Measurements from ENCODE around the gene PKD2.

PKD2 gene

DNA sequence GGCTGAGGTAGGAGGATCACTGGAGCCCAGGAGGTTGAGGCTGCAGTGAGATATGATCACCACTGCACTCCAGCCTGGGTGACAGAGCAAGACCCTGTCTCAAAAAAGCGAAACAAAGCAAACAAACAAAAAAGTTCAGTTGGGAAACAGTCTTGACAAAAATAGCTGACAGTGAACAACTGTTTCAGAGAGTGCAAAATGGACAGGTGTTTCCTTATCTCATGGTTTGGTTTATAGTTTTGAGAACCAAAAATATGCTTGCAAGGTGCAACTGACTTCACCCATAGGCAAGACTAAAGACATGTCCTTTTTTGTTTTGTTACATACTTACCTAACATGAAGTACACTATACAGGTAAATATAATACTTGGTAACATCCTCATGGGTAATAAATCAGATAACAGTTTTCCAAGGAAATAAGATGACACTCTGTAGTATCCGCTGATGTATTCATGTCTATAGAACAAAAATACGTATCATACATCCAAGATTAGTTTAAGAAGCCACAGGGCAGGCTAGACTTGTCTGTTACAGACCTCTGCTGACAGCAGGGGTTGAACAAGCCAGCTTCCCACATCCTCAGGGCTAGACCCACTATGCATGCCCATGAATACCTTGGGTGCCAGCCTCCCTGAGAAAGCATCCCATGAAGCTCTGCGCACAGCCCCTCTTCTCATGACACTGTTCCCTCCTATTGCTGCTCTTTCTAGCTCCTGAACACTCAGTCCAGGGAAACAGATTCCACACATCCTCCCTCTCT, 91.7 kb downstream of the PKD2 start:
- TF ChIP-seq, protein P1, sequence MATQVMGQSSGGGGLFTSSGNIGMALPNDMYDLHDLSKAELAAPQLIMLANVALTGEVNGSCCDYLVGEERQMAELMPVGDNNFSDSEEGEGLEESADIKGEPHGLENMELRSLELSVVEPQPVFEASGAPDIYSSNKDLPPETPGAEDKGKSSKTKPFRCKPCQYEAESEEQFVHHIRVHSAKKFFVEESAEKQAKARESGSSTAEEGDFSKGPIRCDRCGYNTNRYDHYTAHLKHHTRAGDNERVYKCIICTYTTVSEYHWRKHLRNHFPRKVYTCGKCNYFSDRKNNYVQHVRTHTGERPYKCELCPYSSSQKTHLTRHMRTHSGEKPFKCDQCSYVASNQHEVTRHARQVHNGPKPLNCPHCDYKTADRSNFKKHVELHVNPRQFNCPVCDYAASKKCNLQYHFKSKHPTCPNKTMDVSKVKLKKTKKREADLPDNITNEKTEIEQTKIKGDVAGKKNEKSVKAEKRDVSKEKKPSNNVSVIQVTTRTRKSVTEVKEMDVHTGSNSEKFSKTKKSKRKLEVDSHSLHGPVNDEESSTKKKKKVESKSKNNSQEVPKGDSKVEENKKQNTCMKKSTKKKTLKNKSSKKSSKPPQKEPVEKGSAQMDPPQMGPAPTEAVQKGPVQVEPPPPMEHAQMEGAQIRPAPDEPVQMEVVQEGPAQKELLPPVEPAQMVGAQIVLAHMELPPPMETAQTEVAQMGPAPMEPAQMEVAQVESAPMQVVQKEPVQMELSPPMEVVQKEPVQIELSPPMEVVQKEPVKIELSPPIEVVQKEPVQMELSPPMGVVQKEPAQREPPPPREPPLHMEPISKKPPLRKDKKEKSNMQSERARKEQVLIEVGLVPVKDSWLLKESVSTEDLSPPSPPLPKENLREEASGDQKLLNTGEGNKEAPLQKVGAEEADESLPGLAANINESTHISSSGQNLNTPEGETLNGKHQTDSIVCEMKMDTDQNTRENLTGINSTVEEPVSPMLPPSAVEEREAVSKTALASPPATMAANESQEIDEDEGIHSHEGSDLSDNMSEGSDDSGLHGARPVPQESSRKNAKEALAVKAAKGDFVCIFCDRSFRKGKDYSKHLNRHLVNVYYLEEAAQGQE (IDR thresholded peaks at IDR 0.05; ENCODE audit: insufficient read depth in 1 of 2, low read depth in 2 of 2, low read length in 2 of 2), result no peak
- TF ChIP-seq TAF1 (IDR thresholded peaks at IDR 0.05; ENCODE audit: borderline replicate concordance, insufficient read depth, low read length) (no peak), POLR2AphosphoS5 (IDR thresholded peaks at IDR 0.05; ENCODE audit: low read depth, low read length) (no peak), SIN3A (IDR thresholded peaks at IDR 0.05; ENCODE audit: borderline replicate concordance, insufficient read depth, low read length) (no peak), FOXP2 (optimal IDR thresholded peaks at IDR 0.05; ENCODE audit: borderline replicate concordance, extremely low read depth, extremely low read length, insufficient read depth) (no peak)

DNA sequence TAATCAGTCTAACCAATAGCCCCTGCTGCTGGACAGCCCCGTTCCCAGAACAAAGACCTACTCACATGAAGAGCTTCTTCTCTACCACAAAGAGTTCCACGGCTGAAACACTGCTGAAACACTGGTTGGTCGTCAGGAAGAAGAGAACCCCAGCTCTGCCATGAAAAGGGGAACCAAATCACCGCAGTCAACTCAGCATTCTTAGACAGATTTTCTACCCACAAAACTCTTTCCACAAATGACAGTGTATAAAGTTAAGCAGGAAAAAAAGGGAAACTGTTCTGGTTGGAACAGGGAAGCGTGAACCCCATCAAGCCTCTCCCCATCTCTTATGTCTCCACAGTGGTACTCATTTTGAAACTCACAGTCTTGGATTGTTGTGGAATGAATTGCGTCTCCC, 93.7 kb downstream of the PKD2 start:
- TF ChIP-seq, protein P1 (IDR thresholded peaks at IDR 0.05; ENCODE audit: insufficient read depth in 1 of 2, low read depth in 2 of 2, low read length in 2 of 2), result no peak
- TF ChIP-seq FOXP2 (optimal IDR thresholded peaks at IDR 0.05; ENCODE audit: borderline replicate concordance, extremely low read depth, extremely low read length, insufficient read depth), result no peak
- no peak for TF ChIP-seq POLR2AphosphoS5 (IDR thresholded peaks at IDR 0.05; ENCODE audit: low read depth, low read length)
- TF ChIP-seq TAF1 (IDR thresholded peaks at IDR 0.05; ENCODE audit: borderline replicate concordance, insufficient read depth, low read length), result no peak
- no peak for TF ChIP-seq SIN3A (IDR thresholded peaks at IDR 0.05; ENCODE audit: borderline replicate concordance, insufficient read depth, low read length)

DNA sequence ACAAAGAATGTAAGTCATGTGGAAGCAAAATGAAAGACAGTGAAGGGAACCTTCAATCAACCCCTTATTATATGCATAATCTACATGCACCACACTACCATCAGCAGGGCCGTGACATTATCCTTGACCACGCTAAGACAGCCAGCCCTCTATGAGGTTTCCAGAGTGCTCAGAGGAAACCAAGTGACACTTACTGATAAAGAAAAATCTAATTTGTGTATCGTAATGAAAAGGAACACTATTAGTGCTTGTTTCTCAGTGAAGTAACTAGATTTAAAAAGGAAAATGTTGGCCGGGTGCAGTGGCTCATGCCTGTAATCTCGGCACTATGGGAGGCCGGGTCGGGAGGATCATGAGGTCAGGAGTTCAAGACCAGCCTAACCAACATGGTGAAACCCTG, 94.6 kb downstream of the PKD2 start:
- TF ChIP-seq POLR2AphosphoS5 (IDR thresholded peaks at IDR 0.05; ENCODE audit: low read depth, low read length), result no peak
- TF ChIP-seq TAF1 (IDR thresholded peaks at IDR 0.05; ENCODE audit: borderline replicate concordance, insufficient read depth, low read length), result no peak
- TF ChIP-seq, protein P1 (IDR thresholded peaks at IDR 0.05; ENCODE audit: insufficient read depth in 1 of 2, low read depth in 2 of 2, low read length in 2 of 2), result no peak
- TF ChIP-seq SIN3A (IDR thresholded peaks at IDR 0.05; ENCODE audit: borderline replicate concordance, insufficient read depth, low read length), result no peak
- no peak for TF ChIP-seq FOXP2 (optimal IDR thresholded peaks at IDR 0.05; ENCODE audit: borderline replicate concordance, extremely low read depth, extremely low read length, insufficient read depth)

DNA sequence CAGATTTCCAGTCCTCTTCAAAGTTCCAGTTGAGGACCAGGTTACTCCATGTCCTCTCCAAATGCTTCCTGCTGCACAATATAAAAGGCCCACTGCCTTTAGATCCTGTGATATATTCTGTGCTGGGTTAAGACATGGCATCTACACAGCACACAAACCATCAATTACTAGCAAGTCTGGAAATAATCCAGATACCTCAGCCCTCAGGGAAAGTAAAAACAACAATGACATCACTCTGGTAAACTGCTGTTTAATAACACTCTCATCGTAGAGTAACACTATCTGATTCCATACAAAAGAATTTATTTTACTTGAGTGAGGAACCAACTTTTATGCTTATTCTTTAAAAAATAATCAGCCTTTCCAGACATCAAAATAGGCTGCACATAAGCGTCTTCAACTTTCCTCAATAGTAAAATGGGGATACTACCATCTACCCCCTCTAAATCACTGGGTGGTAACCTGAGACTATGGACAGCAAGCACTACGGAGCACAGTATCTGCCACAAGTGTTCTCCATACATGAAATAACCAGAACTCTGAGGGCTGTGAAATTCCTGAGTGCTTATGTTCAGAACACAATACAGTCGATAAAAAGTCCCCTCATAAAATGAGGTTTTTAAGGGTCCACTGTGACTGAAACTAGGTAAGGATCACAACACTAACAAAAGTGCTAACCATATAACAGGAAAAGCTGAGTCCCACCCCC, 97.6 kb downstream of the PKD2 start:
- no peak for TF ChIP-seq FOXP2 (optimal IDR thresholded peaks at IDR 0.05; ENCODE audit: borderline replicate concordance, extremely low read depth, extremely low read length, insufficient read depth)
- no peak for TF ChIP-seq TAF1 (IDR thresholded peaks at IDR 0.05; ENCODE audit: borderline replicate concordance, insufficient read depth, low read length)
- TF ChIP-seq, protein P1 (IDR thresholded peaks at IDR 0.05; ENCODE audit: insufficient read depth in 1 of 2, low read depth in 2 of 2, low read length in 2 of 2), result no peak
- no peak for TF ChIP-seq POLR2AphosphoS5 (IDR thresholded peaks at IDR 0.05; ENCODE audit: low read depth, low read length)
- no peak for TF ChIP-seq SIN3A (IDR thresholded peaks at IDR 0.05; ENCODE audit: borderline replicate concordance, insufficient read depth, low read length)
